K562 (cell line): ENCODE results near the gene PREX1. TPM values are rescaled to one million over a fixed set of nuclear protein-coding genes. Genes with fewer than 3 reads are reported as not detected.

Experiments
- ARID4B ChIP-seq: sonication (generic); formaldehyde crosslinking; IDR thresholded peaks from 2 replicates; pipeline ENCODE4 v1.8.0; 2022; ENCODE audit warnings: mild to moderate bottlenecking, missing genetic modification reagents
- FOSL1 ChIP-seq: fragments of 200-800 bp; sonication (Bioruptor generic); conservative IDR thresholded peaks from 2 replicates; pipeline ENCODE4 v1.6.1; 2016; ENCODE audit warnings: missing genetic modification characterization, missing compliant biosample characterization
- HDAC1 ChIP-seq, 2 experiments: fragments of 450-650 bp; IDR thresholded peaks; 2 replicates each; pipeline ENCODE4 v1.6.1; 2016 to 2017; ENCODE audit warnings: inconsistent platforms in 1 of 2, mild to moderate bottlenecking in 1 of 2, moderate library complexity in 1 of 2
- L3MBTL2 ChIP-seq: fragments of 450-650 bp; IDR thresholded peaks from 2 replicates; pipeline ENCODE4 v1.6.1; 2016; ENCODE audit warnings: mild to moderate bottlenecking, moderate library complexity
- PRMT5 ChIP-seq: sonication (generic); formaldehyde crosslinking; IDR thresholded peaks from 2 replicates; pipeline ENCODE4 v1.5.0; 2020; ENCODE audit warnings: missing genetic modification reagents
- REST ChIP-seq, 2 experiments: fragments of 450-650 bp; formaldehyde crosslinking in 1 of 2; IDR thresholded peaks; 2 replicates each; pipeline versions ENCODE4 v1.4.0 to v1.6.1; 2014 to 2020; ENCODE audit warnings: mild to moderate bottlenecking in 2 of 2, borderline replicate concordance in 1 of 2, low read depth in 1 of 2
- TARDBP ChIP-seq: fragments of 450-650 bp; IDR thresholded peaks from 2 replicates; pipeline ENCODE4 v1.6.1; 2016
- ZBTB9 ChIP-seq: fragments of 450-650 bp; formaldehyde crosslinking; IDR thresholded peaks from 2 replicates; pipeline ENCODE4 v1.4.0; 2020; ENCODE audit warnings: mild to moderate bottlenecking, moderate library complexity
- ZNF280B ChIP-seq: fragments of 250-450 bp; sonication (Bioruptor Pico); IDR thresholded peaks from 2 replicates; pipeline ENCODE4 v1.5.1; 2021; ENCODE audit warnings: mild to moderate bottlenecking
- ZNF431 ChIP-seq: sonication (generic); formaldehyde crosslinking; IDR thresholded peaks from 2 replicates; pipeline ENCODE4 v1.8.0; 2022; ENCODE audit warnings: mild to moderate bottlenecking, missing genetic modification reagents
- ZNF75A ChIP-seq: fragments of 450-650 bp; formaldehyde crosslinking; IDR thresholded peaks from 2 replicates; pipeline ENCODE4 v1.4.0; 2020; ENCODE audit warnings: mild to moderate bottlenecking
- polyA plus RNA-seq, 8 experiments: library from polyadenylated mRNA; depleted of rRNA in 4 of 8; stranded (reverse) in 5 of 8; unstranded in 3 of 8; fragments of >200 nt; fragmentation: Nextera tagmentation in 2 of 8; fragmentation: Illumina TruSeq in 1 of 8; extraction: Ambion mirVana in 2 of 8; extraction: Trizol in 1 of 8; gene quantifications; 2 replicates each; pipeline versions ENCODE4 v1.2.1 to v1.2.3, GENCODE V29; 2011 to 2014; ENCODE audit warnings: inconsistent platforms in 1 of 8, missing spikeins in 1 of 8
- total RNA-seq, 7 experiments: library from RNA; depleted of rRNA in 6 of 7; stranded (reverse); fragments of >200 nt in 6 of 7; fragmentation: Illumina TruSeq in 2 of 7; extraction: Trizol in 2 of 7; gene quantifications; 2 replicates each; pipeline versions ENCODE4 v1.2.1 to v1.2.3, GENCODE V29; 2011 to 2021; ENCODE audit warnings: low replicate concordance in 1 of 7

The PREX1 gene
- total and polyA plus RNA-seq, 9 of the 15 experiments (the other 6 are each of a cell fraction or from before 2014, with no cell fraction given) = 0.37 to 10.4 (median 4.8) TPM

- TF ChIP-seq ZBTB9 (no peak), FOSL1 (tag) (no peak), ZNF75A (CRISPR knock-in tag) (peak; percentile 89), PRMT5 (CRISPR knock-in tag) (no peak), ZNF280B (CRISPR knock-in tag) (no peak), HDAC1 (IDR thresholded peaks at IDR 0.05) (no peak), TARDBP (no peak), L3MBTL2 (peak; percentile 43; the same call in 1 of the 2 replicates), REST (IDR thresholded peaks at IDR 0.05; ENCODE audit: borderline replicate concordance) (no peak), REST (CRISPR knock-in tag; IDR thresholded peaks at IDR 0.05; ENCODE audit: low read depth) (0 out of 2 replicates have a peak, but pooled peaks have one; percentile 40), ARID4B (CRISPR knock-in tag) (no peak), ZNF431 (CRISPR knock-in tag) (no peak)
Observed at GRCh38 chr20:48858075-48858790, 30.4 kb upstream of the PREX1 start (continued).
